ENCODE measurements around the gene PMM2. TPM values are rescaled to one million over a fixed set of nuclear protein-coding genes. Genes with fewer than 3 reads are reported as not detected.

The PMM2 gene
- total RNA-seq, 1 donor from 2014 or later, result 29.9 TPM

DNA sequence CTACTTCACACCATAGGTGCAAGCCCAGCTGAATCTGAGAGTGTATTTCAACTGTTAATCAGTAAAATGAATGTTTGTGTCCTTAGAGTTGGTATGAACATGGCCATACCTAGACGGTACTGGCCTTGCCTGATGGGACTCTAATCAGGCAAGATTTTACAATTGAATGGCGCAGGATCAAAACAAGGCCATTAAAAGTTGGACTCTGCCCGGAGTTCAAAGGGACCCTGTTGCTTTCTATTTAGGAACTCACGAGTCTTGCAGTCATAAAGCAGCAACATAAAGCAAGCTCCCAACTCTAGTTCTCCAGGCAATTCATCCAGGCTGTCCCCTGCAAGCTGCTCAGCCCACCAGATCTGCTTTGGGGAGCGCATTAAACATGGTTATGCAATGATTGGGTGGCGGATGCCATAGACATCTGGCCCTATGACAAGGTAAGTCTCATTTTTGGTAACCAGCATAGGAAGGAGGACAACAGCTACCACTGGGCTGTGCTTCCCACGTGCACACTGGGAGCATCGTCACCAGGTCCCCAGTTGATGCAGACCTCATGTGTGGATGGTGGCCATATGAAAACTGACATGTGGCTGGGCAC lies 9.0 kb upstream of the PMM2 start:
- TF ChIP-seq, protein P1, sequence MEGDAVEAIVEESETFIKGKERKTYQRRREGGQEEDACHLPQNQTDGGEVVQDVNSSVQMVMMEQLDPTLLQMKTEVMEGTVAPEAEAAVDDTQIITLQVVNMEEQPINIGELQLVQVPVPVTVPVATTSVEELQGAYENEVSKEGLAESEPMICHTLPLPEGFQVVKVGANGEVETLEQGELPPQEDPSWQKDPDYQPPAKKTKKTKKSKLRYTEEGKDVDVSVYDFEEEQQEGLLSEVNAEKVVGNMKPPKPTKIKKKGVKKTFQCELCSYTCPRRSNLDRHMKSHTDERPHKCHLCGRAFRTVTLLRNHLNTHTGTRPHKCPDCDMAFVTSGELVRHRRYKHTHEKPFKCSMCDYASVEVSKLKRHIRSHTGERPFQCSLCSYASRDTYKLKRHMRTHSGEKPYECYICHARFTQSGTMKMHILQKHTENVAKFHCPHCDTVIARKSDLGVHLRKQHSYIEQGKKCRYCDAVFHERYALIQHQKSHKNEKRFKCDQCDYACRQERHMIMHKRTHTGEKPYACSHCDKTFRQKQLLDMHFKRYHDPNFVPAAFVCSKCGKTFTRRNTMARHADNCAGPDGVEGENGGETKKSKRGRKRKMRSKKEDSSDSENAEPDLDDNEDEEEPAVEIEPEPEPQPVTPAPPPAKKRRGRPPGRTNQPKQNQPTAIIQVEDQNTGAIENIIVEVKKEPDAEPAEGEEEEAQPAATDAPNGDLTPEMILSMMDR (IDR thresholded peaks at IDR 0.05; ENCODE audit: insufficient read depth, low read length, poor library complexity, severe bottlenecking), result no peak
- no peak for DNase-seq (ENCODE audit: low read depth)
- H3K36me3 ChIP-seq (ENCODE audit: control insufficient read depth, insufficient read depth, low read length), result no peaks in the 10 kb centered on the region
- no peaks in the 10 kb centered on the region for H3K27me3 ChIP-seq (ENCODE audit: control insufficient read depth, insufficient read depth, low read length)
- no peak overlapping the region for H3K4me3 ChIP-seq (ENCODE audit: low read depth, low read length)

DNA sequence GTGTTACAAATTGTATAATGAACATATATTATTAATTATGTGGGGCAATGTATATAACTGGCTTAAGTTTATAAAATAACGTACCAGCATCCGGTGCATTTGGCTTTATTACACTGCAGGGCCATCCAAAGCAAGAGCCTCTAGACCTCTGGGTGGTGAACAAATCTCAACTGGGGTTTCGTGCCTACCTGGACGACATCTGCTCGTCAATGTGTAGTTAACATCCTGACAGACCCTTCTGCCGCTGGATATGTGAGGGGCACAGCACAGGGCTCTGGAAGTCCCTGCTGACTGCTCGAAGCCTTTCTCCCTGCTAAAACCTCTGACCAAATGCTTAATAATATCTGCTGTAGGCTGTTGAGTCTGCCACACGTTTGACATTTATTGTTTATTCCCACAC lies 2.5 kb upstream of the PMM2 start:
- H3K27me3 ChIP-seq (ENCODE audit: control insufficient read depth, insufficient read depth, low read length), result no peaks in the 10 kb centered on the region
- no peaks in the 10 kb centered on the region for H3K36me3 ChIP-seq (ENCODE audit: control insufficient read depth, insufficient read depth, low read length)
- TF ChIP-seq, protein P1 (IDR thresholded peaks at IDR 0.05; ENCODE audit: insufficient read depth, low read length, poor library complexity, severe bottlenecking), result no peak
- DNase-seq (ENCODE audit: low read depth), result no peak
- no peak overlapping the region for H3K4me3 ChIP-seq (ENCODE audit: low read depth, low read length)

- DNase-seq (ENCODE audit: low read depth), result no peak
- TF ChIP-seq, protein P1 (IDR thresholded peaks at IDR 0.05; ENCODE audit: insufficient read depth, low read length, poor library complexity, severe bottlenecking), result no peak
- H3K4me3 ChIP-seq (ENCODE audit: low read depth, low read length), result no peak overlapping the region
- no peaks in the 10 kb centered on the region for H3K27me3 ChIP-seq (ENCODE audit: control insufficient read depth, insufficient read depth, low read length)
- H3K36me3 ChIP-seq (ENCODE audit: control insufficient read depth, insufficient read depth, low read length), result no peaks in the 10 kb centered on the region
Observed at GRCh38 chr16:8795818-8796217, 1.8 kb upstream of the PMM2 start.

DNA sequence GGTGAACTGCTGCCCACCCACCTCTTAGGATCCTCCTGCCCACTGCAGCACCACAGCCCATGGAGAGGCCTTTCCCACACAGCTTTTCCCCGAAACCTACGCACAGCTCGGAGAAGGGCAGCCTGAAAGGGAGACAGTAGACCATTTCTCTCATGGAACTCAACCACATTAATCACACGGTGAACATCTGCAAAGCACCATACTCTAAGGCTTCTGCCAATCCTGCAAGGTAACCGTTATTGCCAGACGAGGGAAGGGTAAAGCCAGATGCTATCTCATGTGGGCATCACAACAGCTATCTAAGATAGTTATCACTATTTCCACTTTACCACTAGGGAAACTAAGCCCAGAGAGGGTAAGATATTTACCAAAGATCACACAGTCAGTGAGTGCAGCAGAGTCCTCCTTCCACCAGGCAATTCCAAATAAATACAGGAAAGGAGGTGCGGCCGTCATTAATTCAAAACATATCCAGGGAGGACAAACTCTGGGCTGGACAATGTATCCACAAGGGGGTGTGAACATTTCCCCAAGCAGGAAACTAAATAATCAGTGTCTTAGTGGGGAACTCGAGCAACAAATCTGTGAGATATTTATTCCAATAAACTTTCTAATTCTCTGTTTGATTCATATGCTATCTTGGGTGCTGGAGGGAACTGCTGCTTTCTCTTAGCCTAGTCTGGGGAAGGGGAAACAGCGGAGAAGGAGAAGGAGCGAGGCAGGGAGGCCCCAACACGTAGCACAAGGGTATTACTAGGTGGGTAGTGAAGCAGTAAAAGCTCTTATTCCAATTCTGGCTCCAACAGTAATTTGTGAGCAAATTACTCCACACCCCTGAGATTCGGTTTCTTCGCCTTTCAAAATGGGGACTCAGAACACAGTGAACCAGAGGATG lies 923 bp upstream of the PMM2 start:
- TF ChIP-seq, protein P1 (IDR thresholded peaks at IDR 0.05; ENCODE audit: insufficient read depth, low read length, poor library complexity, severe bottlenecking), result no peak
- Histone ChIP-seq H3K36me3 (ENCODE audit: control insufficient read depth, insufficient read depth, low read length) (no peaks in the 10 kb centered on the region), H3K4me3 (ENCODE audit: low read depth, low read length) (peak overlapping the region; percentile 90), H3K27me3 (ENCODE audit: control insufficient read depth, insufficient read depth, low read length) (no peaks in the 10 kb centered on the region)
- no peak for DNase-seq (ENCODE audit: low read depth)

- TF ChIP-seq, protein P1 (IDR thresholded peaks at IDR 0.05; ENCODE audit: insufficient read depth, low read length, poor library complexity, severe bottlenecking), result no peak
- H3K27me3 ChIP-seq (ENCODE audit: control insufficient read depth, insufficient read depth, low read length), result no peaks in the 10 kb centered on the region
- no peaks in the 10 kb centered on the region for H3K36me3 ChIP-seq (ENCODE audit: control insufficient read depth, insufficient read depth, low read length)
- peak overlapping the region; percentile 90 for H3K4me3 ChIP-seq (ENCODE audit: low read depth, low read length)
- no peak for DNase-seq (ENCODE audit: low read depth)
Observed at GRCh38 chr16:8798174-8798527, 512 bp downstream of the PMM2 start.

Data from kidney epithelial cell (primary cell).